ENCODE results near the gene GPATCH8. TPM values are rescaled to one million over a fixed set of nuclear protein-coding genes. Genes with fewer than 3 reads are reported as not detected.

GPATCH8 gene
- total RNA-seq, 1 experiment from 2014 or later = 39.4 TPM

- no peaks in the 10 kb centered on the region for H4K20me1 ChIP-seq (ENCODE audit: insufficient read depth)
- peaks cover 4% of the 10 kb centered on the region for H3F3A ChIP-seq (ENCODE audit: insufficient read depth, low read depth)
- no TSS peak for BruUV-seq (replicated peaks)
- no peaks in the 10 kb centered on the region for H3K9me2 ChIP-seq (ENCODE audit: insufficient read depth)
- no peaks in the 10 kb centered on the region for H3K4me1 ChIP-seq (replicated peaks; ENCODE audit: insufficient read depth)
- H3K9me3 ChIP-seq (ENCODE audit: insufficient read depth, low read depth) = no peaks in the 10 kb centered on the region
- TF ChIP-seq EZH2 (IDR thresholded peaks at IDR 0.05; ENCODE audit: low read depth) (no peak), CTCF (conservative IDR thresholded peaks at IDR 0.05) (no peak)
- H2AFZ ChIP-seq = no peak overlapping the region
- no peak overlapping the region for H3K27ac ChIP-seq
- no peaks in the 10 kb centered on the region for H3K27me3 ChIP-seq (ENCODE audit: insufficient read depth, low read depth)
- H3K79me2 ChIP-seq (ENCODE audit: low read depth) = no peaks in the 10 kb centered on the region
- ChIA-PET POLR2A (ENCODE audit: unreplicated experiment) (interaction anchor here (0.6 kb wide), 1 partner anchor 146 kb away, joined by 5 read pairs; no protein-coding TSS in a partner anchor), CTCF (interaction anchor here (0.6 kb wide), 1 partner anchor 16 kb away, joined by 5 read pairs; no protein-coding TSS in a partner anchor)
- no peak for DNase-seq
- H3K4me2 ChIP-seq = no peak overlapping the region
- H3K4me3 ChIP-seq = no peak overlapping the region
- intact Hi-C loops (cut with micrococcal nuclease; ENCODE audit: unreplicated experiment) = no loop called here
- H3K36me3 ChIP-seq (ENCODE audit: low read depth) = no peaks in the 10 kb centered on the region
Measured at GRCh38 chr17:44389723-44390202, 113.4 kb downstream of the GPATCH8 start.

- Histone ChIP-seq H3K4me1 (replicated peaks; ENCODE audit: insufficient read depth) (no peaks in the 10 kb centered on the region), H3K36me3 (ENCODE audit: low read depth) (no peaks in the 10 kb centered on the region), H4K20me1 (ENCODE audit: insufficient read depth) (no peaks in the 10 kb centered on the region), H3K4me2 (no peak within 1 kb of the TSS), H2AFZ (no peak within 1 kb of the TSS), H3K9me3 (ENCODE audit: insufficient read depth, low read depth) (no peaks in the 10 kb centered on the region), H3K79me2 (ENCODE audit: low read depth) (no peaks in the 10 kb centered on the region), H3K9me2 (ENCODE audit: insufficient read depth) (no peaks in the 10 kb centered on the region), H3F3A (ENCODE audit: insufficient read depth, low read depth) (peaks cover 8% of the 10 kb centered on the region), H3K4me3 (no peak within 1 kb of the TSS), H3K27ac (no peak within 1 kb of the TSS), H3K27me3 (ENCODE audit: insufficient read depth, low read depth) (no peaks in the 10 kb centered on the region)
- CTCF ChIA-PET = no interaction called here
- intact Hi-C loops (cut with micrococcal nuclease; ENCODE audit: unreplicated experiment) = no loop called here
- TF ChIP-seq EZH2 (IDR thresholded peaks at IDR 0.05; ENCODE audit: low read depth) = no peak
- no peak for TF ChIP-seq CTCF (conservative IDR thresholded peaks at IDR 0.05)
- POLR2A ChIA-PET (ENCODE audit: unreplicated experiment) = no interaction called here
- DNase-seq = no peak
- BruUV-seq (replicated peaks) = no TSS peak
Measured at GRCh38 chr17:44389281-44389680, 113.9 kb downstream of the GPATCH8 start, which contains the start of gene ITGA2B. Gene ITGA2B, minus strand, starts transcription at chr17:44389649. Its CDS starts 176 bp downstream, at chr17:44389473.

GRCh38 chr17:44387804-44388203, 115.4 kb downstream of the GPATCH8 start:
- no peak for DNase-seq
- Histone ChIP-seq H3K27me3 (ENCODE audit: insufficient read depth, low read depth) (no peaks in the 10 kb centered on the region), H4K20me1 (ENCODE audit: insufficient read depth) (no peaks in the 10 kb centered on the region), H3K4me3 (no peak overlapping the region), H3K4me2 (no peak overlapping the region), H3K9me3 (ENCODE audit: insufficient read depth, low read depth) (no peaks in the 10 kb centered on the region), H3K9me2 (ENCODE audit: insufficient read depth) (no peaks in the 10 kb centered on the region), H2AFZ (no peak overlapping the region), H3F3A (ENCODE audit: insufficient read depth, low read depth) (peaks cover 4% of the 10 kb centered on the region), H3K79me2 (ENCODE audit: low read depth) (no peaks in the 10 kb centered on the region), H3K4me1 (replicated peaks; ENCODE audit: insufficient read depth) (no peaks in the 10 kb centered on the region), H3K36me3 (ENCODE audit: low read depth) (no peaks in the 10 kb centered on the region), H3K27ac (no peak overlapping the region)
- ChIA-PET POLR2A (ENCODE audit: unreplicated experiment) (no interaction called here), CTCF (no interaction called here)
- intact Hi-C loops (cut with micrococcal nuclease; ENCODE audit: unreplicated experiment) = no loop called here
- no peak for TF ChIP-seq EZH2 (IDR thresholded peaks at IDR 0.05; ENCODE audit: low read depth)
- BruUV-seq (replicated peaks) = no TSS peak

- Histone ChIP-seq H3K9me3 (ENCODE audit: insufficient read depth, low read depth) (no peaks in the 10 kb centered on the region), H3K4me3 (peak overlapping the region; percentile 63; the same call in 1 of the 2 replicates), H3K4me1 (replicated peaks; ENCODE audit: insufficient read depth) (no peaks in the 10 kb centered on the region), H3F3A (ENCODE audit: insufficient read depth, low read depth) (peaks cover 4% of the 10 kb centered on the region), H4K20me1 (ENCODE audit: insufficient read depth) (no peaks in the 10 kb centered on the region), H3K27ac (no peak overlapping the region), H3K9me2 (ENCODE audit: insufficient read depth) (no peaks in the 10 kb centered on the region), H3K27me3 (ENCODE audit: insufficient read depth, low read depth) (no peaks in the 10 kb centered on the region), H3K79me2 (ENCODE audit: low read depth) (no peaks in the 10 kb centered on the region), H3K36me3 (ENCODE audit: low read depth) (no peaks in the 10 kb centered on the region), H2AFZ (peak overlapping the region; percentile 98; the same call in 1 of the 2 replicates), H3K4me2 (peak overlapping the region; percentile 99)
- no TSS peak for BruUV-seq (replicated peaks)
- ChIA-PET CTCF (no interaction called here), POLR2A (ENCODE audit: unreplicated experiment) (no interaction called here)
- no peak for DNase-seq
- TF ChIP-seq EZH2 (IDR thresholded peaks at IDR 0.05; ENCODE audit: low read depth) (no peak), CTCF (conservative IDR thresholded peaks at IDR 0.05) (no peak)
- intact Hi-C loops (cut with micrococcal nuclease; ENCODE audit: unreplicated experiment) = no loop called here
Measured at GRCh38 chr17:44386182-44386525, 117.1 kb downstream of the GPATCH8 start.
